HCEC 1CT (cell line): ENCODE data around the gene CEP126.
A peak's percentile ranks its signal among the peaks of the same experiment; 100 is the strongest.
"Not testable (repeated sequence)": the region's sequence is repeated elsewhere in the genome, so short reads cannot be mapped to it uniquely, and the experiment has no call there.

Experiments
- DNase-seq: peaks from one replicate; pipeline ENCODE4 v3.0.0-alpha.2; 2017

The CEP126 gene

GRCh38 chr11:101940901-101941520 lies 26.2 kb downstream of the CEP126 start:
- no peak for DNase-seq

DNA sequence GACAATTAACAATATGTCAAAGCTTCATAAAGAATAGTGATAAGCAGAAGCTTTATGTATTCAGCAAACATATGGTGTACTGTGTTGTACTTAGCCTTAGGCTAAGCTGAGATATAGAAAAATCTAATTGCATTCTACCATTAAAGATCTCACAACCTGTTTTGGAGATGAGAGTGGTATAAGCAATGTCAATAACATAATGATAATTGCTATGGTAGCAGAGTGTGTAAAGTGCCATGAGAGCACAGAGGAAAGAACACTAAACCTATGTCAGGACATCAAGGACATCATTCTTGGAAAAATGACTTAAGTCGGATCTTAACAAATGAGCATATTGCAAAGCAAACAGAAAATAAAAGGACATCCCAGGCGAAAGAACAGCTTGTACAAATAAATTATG lies 30.1 kb downstream of the CEP126 start:
- no peak for DNase-seq

DNA sequence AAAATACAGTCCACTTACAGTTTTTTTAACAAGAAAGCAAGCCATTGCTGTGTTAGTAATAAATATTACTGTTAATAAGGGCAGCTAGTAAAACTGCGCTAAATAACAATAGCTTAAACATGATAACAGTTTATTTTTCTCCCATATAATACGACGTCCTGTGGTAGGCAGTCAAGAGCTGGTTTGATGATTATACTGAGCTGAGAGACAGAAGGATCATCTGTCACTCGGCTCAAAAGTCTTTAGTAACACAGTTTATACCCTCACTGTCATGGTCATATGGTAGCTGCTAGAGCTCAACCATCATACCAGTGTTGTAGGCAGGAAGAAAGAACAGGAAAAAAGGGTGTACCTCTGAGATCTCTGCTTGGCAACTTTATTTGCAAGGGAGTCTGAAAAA lies 30.6 kb downstream of the CEP126 start:
- DNase-seq = no peak

- DNase-seq = no peak
Measured at GRCh38 chr11:101949680-101950220, 34.9 kb downstream of the CEP126 start.

DNA sequence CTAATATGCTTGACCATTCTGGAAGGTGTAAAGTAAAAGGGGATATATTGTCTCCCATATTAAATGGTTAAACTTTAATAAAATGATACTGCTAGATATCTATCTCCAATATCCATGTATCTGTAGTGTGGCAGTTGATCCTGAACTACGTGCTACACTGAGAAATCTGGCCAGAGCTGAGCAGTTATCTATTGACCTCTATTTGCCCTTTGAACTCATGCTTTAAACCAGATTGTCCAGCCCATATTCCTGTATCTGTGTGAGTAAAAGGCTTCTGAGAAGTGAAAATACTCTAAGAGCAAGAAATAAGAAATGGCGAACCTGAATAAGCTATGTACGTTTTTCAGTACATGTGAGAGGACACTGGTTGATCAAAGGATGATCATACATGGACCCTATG lies 40.5 kb downstream of the CEP126 start:
- DNase-seq = no peak

- DNase-seq = no peak
Measured at GRCh38 chr11:101955701-101956100, 40.9 kb downstream of the CEP126 start.

- no peak for DNase-seq
Measured at GRCh38 chr11:101960231-101960630, 45.4 kb downstream of the CEP126 start.

DNA sequence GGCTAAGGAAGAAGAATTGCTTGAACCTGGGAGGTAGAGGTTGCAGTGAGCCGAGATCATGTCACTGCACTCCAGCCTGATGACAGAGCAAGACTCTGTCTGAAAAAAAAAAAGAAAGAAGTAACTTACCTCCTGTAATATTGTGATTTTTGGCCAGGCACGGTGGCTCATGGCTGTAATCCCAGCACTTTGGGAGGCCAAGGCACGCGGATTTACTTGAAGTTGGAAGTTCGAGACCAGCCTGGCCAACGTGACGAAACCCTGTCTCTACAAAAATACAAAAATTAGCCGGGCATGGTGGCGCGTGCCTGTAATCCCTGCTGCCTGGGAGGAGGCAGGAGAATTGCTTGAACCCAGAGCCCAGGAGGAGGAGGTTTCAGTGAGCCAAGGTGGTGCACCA lies 49.4 kb downstream of the CEP126 start:
- DNase-seq = not testable (repeated sequence)

GRCh38 chr11:101974255-101974654 lies 59.4 kb downstream of the CEP126 start:
- DNase-seq = peak; percentile 31

DNA sequence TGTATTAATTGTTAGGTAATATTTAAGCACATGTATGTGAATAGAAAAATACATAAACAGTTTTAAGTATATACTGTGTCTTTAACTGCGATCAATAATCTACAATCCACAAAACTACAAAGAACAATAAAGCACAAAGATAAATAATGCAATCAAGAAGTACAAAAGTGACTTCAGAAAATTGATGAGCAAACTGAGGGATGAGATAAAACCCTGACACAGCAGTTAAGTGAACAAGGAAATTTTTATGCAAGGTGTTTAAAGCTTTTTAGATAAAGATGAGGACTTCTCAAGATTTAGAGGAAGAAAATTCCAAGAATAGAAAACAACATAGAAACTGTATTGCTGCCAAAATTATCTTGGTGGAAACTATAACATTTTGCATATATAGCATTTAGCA lies 60.0 kb downstream of the CEP126 start:
- no peak for DNase-seq

DNA sequence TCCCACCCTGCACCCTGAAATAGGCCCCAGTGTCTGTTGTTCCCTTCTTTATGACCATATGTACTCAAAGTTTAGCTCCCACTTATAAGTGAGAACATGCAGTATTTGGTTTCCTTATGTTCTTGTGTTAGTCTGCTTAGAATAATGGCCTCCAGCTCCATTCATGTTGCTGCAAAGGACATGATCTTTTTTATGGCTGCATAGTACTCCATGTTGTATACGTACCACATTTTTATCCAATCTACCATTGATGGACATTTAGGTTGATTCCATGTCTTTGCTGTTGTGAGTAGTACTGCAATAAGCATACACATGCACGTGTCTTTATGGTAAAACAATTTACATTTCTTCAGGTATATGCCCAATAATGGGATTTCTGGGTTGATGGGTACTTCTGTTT lies 60.9 kb downstream of the CEP126 start:
- no peak for DNase-seq

- no peak for DNase-seq
Measured at GRCh38 chr11:101987370-101987769, 72.6 kb downstream of the CEP126 start.

DNA sequence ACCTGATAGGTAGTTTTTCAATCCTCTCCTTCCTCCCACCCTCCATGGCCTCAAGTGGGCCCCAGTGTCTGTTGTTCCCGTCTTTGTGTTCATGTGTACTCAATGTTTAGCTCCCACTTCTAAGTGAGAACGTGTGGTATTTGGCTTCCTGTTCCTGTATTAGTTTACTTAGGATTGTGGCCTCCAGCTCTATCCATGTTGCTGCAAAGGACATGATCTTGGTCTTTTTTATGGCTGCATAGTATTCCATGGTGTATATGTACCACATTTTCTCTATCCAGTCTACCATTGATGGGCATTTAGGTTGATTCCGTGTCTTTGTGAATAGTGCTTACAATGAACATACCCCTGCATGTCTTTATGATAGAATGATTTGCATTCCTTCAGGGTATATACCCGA lies 78.4 kb downstream of the CEP126 start:
- no peak for DNase-seq

DNA sequence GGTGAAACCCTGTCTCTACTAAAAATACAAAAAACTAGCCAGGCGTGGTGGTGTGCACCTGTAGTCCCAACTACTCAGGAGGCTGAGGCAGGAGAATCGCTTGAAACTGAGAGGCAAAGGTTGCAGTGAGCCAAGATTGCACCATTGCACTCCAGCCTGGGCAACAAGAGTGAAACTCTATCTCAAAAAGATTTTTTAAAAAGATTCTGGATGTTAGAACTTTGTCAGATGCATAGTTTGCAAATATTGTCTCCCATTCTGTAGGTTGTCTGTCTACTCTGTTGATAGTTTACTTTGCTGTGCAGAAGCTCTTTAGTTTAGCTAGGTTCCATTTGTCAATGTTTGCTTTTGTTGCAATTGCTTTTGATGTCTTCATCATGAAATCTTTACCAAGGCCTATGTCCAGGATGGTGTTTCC lies 79.3 kb downstream of the CEP126 start:
- DNase-seq = not testable (repeated sequence)

DNA sequence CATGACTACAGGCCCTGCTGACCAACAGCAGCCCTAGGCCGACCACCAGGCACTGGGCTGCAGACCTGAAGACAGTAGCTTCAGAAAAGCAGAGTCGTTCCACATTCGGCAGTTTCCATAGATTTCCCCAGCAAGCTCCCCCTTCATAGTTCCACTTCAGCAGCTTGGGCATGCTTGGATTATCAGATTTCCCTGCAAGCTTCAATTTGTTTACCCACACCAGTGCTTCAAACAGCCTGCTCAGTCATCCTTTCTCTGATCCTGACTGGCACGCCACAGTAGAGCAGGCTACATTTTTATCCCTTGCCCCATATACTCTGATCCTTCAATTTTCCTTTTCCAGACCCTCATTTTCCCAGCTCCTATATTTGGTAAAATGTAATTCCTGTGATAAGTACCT lies 81.3 kb downstream of the CEP126 start:
- DNase-seq = no peak

DNA sequence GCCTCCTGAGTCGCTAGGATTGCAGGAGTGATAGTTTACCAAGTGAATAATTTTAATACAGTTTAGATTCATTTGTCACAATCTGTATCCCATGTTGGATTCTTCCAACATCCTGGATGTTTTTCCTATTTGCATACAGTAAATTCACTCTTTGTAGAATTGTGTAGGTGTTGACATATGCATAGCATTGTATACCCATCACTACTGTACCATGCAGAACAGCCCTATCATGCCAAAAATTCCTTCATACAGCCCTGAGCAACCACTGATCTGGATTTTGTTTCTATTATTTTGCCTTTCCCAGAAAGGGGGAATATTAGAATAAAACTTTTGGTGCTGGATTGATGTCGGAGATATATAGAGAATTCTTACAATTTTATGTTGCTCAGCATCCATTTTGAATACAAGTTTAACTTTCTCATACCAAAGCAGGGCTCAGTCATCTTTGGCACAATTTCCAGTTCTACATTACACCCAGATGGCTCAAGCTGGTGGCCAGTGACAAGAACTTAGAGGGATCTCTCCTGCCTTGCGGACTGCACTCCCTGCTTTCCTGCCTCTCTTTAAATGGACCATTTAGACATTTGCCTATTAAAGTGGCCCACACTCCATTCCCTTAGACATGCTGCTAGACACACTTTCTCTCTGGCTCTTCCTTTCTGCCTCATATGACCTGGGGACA lies 87.0 kb downstream of the CEP126 start:
- DNase-seq = no peak

- DNase-seq = no peak
Measured at GRCh38 chr11:102004220-102004619, 89.4 kb downstream of the CEP126 start.

- no peak for DNase-seq
Measured at GRCh38 chr11:102005306-102005705, 90.5 kb downstream of the CEP126 start.

DNA sequence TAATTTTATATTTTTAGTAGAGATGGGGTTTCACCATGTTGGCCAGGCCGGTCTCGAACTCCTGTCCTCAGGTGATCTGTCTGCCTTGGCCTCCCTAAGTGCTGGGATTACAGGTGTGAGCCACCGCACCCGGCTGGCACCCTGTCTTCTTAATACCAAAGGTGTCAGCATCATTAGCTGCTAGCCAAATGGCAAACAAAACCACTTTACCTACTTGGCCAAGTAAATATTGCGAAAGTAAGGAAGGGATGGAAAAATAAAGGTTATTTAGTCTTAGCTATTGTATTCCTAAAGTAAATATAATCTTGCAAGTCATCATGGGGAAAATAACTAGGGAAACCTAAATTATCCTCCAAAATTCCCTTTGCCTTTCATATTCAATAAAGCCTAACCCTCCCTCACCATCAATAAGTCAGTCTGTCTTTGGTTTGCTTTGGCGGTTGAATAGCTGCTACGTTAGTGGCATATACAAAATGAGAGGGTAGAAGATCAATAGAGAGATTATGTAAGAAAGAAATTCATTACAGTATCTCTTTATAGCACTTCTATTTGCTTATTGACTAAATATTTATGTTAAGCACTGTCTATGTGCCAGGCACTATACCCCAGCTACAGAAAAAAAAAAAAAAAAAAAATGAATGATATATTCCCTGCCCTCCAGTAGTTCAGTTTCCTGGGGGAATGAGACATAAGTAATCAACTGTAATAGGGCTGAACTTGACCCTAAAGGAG lies 92.2 kb downstream of the CEP126 start:
- DNase-seq = no peak

GRCh38 chr11:102007567-102008437 lies 93.0 kb downstream of the CEP126 start:
- DNase-seq = peak; percentile 71

DNA sequence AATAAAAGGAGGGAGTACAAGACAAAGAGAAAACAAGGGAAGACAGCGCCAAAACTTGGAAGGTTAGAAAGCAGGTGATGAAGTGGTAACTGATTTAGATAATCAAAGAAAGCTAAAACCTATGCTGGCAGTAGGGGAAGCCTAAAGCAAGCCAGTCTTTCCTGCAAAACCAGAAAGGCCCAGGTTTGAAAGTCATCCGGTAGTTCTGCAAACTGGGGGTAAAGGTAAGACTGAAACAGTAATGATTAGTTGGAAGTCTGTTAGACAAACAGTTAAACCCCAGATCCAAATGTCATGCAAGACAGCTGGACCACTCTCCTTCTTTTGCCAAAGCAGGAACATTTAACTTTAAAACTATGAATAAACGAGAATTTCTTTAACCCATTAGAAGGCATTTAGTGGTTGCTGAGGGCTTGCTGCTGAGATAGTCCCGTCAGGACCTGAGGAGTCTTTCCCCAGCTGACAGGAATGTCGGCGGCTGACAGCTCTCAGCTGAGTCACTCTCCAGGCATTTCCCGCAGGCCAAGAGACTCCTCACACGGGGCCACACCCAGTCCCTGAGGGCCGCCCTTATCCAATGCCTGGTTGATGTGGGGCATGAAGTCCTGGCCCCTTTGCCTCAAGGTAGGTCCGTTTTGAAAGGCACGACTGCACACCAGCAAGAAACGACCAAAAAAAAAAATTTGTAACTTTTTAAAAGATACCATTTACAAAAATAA lies 96.1 kb downstream of the CEP126 start:
- peak; percentile 91 for DNase-seq

- DNase-seq = no peak
Measured at GRCh38 chr11:102012946-102013345, 98.1 kb downstream of the CEP126 start.
